GM19239 (cell line): ENCODE results near the gene EPS8L1.
"Not testable (repeated sequence)": the region's sequence is repeated elsewhere in the genome, so short reads cannot be mapped to it uniquely, and the experiment has no call there.

Experiments
- DNase-seq: peaks from one replicate; pipeline ENCODE4 v3.0.0; 2011; ENCODE audit warnings: low spot score; ENCODE audit not compliant: insufficient read length
- FAIRE-seq: peaks from 2 replicates; lab custom pipeline; 2011; peaks lifted over from hg19 to GRCh38; lab: Jason Lieb, UNC

EPS8L1 gene

GRCh38 chr19:55091955-55092354 lies 16.3 kb downstream of the EPS8L1 start:
- FAIRE-seq (no peak), DNase-seq (no peak)

- DNase-seq (no peak), FAIRE-seq (no peak)
These were observed 17.0 kb downstream of the EPS8L1 start for GRCh38 chr19:55092423-55093318.

- DNase-seq = no peak
- FAIRE-seq = no peak
These were observed 19.0 kb downstream of the EPS8L1 start for GRCh38 chr19:55094456-55095259.

- no peak for DNase-seq
- FAIRE-seq = no peak
These were observed 19.8 kb downstream of the EPS8L1 start for GRCh38 chr19:55095260-55096060.

- DNase-seq = no peak
- no peak for FAIRE-seq
These were observed 20.5 kb downstream of the EPS8L1 start for GRCh38 chr19:55096061-55096701.

GRCh38 chr19:55097864-55098715 lies 22.4 kb downstream of the EPS8L1 start:
- FAIRE-seq (no peak), DNase-seq (no peak)

- FAIRE-seq (no peak), DNase-seq (no peak)
These were observed 23.3 kb downstream of the EPS8L1 start for GRCh38 chr19:55098716-55099556.

- FAIRE-seq = no peak
- DNase-seq = no peak
These were observed 24.2 kb downstream of the EPS8L1 start for GRCh38 chr19:55099557-55100506.

- FAIRE-seq (no peak), DNase-seq (no peak)
These were observed 25.6 kb downstream of the EPS8L1 start for GRCh38 chr19:55101261-55101660.

- FAIRE-seq = no peak
- DNase-seq = no peak
These were observed 27.5 kb downstream of the EPS8L1 start for GRCh38 chr19:55103190-55103589.

- no peak for DNase-seq
- FAIRE-seq = no peak
These were observed 29.6 kb downstream of the EPS8L1 start for GRCh38 chr19:55105237-55105636.

GRCh38 chr19:55106591-55106990 lies 30.9 kb downstream of the EPS8L1 start:
- FAIRE-seq (no peak), DNase-seq (no peak)

- not testable (repeated sequence) for DNase-seq, FAIRE-seq
These were observed 31.6 kb downstream of the EPS8L1 start for GRCh38 chr19:55107252-55107651.

- DNase-seq = no peak
- no peak for FAIRE-seq
These were observed 34.0 kb downstream of the EPS8L1 start for GRCh38 chr19:55109527-55110291.

GRCh38 chr19:55111238-55111831 lies 35.7 kb downstream of the EPS8L1 start:
- DNase-seq (no peak), FAIRE-seq (no peak)

- FAIRE-seq (no peak), DNase-seq (no peak)
These were observed 36.6 kb downstream of the EPS8L1 start for GRCh38 chr19:55112246-55112776.
